MCF 10A (cell line): ENCODE results near the gene SLC25A26. TPM values are rescaled to one million over a fixed set of nuclear protein-coding genes. Genes with fewer than 3 reads are reported as not detected.

Experiments used
- BruUV-seq: library from RNA; stranded (reverse); fragments of 400-500 nt; replicated peaks from 2 replicates; lab custom pipeline; 2021; lab: Mats Ljungman, UMichigan
- CTCF ChIA-PET: fragments of 300-600 bp; sonication (Branson Sonifier 250); formaldehyde crosslinking; extraction: SDS; loops from one replicate; lab custom pipeline; 2021; ENCODE audit warnings: antibody characterized with exemption, inconsistent platforms; lab: Yijun Ruan, JAX
- POLR2A ChIA-PET: fragments of 300-600, 350-650 bp; sonication (Branson Sonifier 250); formaldehyde crosslinking; extraction: SDS; loops from one replicate; lab custom pipeline; 2020; ENCODE audit warnings: antibody characterized with exemption, inconsistent platforms; lab: Yijun Ruan, JAX
- DNase-seq: peaks from one replicate; pipeline ENCODE4 v3.0.0-alpha.2; 2018; ENCODE audit not compliant: unreplicated experiment
- H3K27ac Mint-ChIP-seq: one replicate; pipeline ENCODE4 v1.8.0; 2022; ENCODE audit warnings: mild to moderate bottlenecking, low read depth, mixed read lengths; ENCODE audit not compliant: unreplicated experiment
- H3K27me3 Mint-ChIP-seq: one replicate; pipeline ENCODE4 v1.8.0; 2022; ENCODE audit warnings: mixed read lengths; ENCODE audit not compliant: insufficient read depth, unreplicated experiment
- H3K36me3 Mint-ChIP-seq: one replicate; pipeline ENCODE4 v1.8.0; 2022; ENCODE audit warnings: mild to moderate bottlenecking, moderate library complexity, mixed read lengths; ENCODE audit not compliant: insufficient read depth, unreplicated experiment
- H3K4me1 Mint-ChIP-seq: one replicate; pipeline ENCODE4 v1.8.0; 2022; ENCODE audit warnings: mixed read lengths; ENCODE audit not compliant: insufficient read depth, unreplicated experiment
- H3K4me3 Mint-ChIP-seq: one replicate; pipeline ENCODE4 v1.8.0; 2022; ENCODE audit warnings: mild to moderate bottlenecking, moderate library complexity, mixed read lengths; ENCODE audit not compliant: unreplicated experiment
- H3K9me3 Mint-ChIP-seq: one replicate; pipeline ENCODE4 v1.8.0; 2022; ENCODE audit warnings: mixed read lengths; ENCODE audit not compliant: unreplicated experiment
- intact Hi-C: fragments of 100-400 bp; cut with micrococcal nuclease; formaldehyde crosslinking; loops from 2 replicates; pipeline ENCODE4 v1.14.1; 2022
- total RNA-seq: library from RNA; stranded (reverse); gene quantifications from 2 replicates; pipeline ENCODE4 v1.2.3, GENCODE V29; 2022
- TF ChIP-seq, protein P1 (sequence below): fragments of 200-600 bp; IDR thresholded peaks from one replicate; pipeline ENCODE4 v1.8.0; 2022; ENCODE audit warnings: antibody characterized with exemption, mild to moderate bottlenecking; ENCODE audit not compliant: unreplicated experiment

The SLC25A26 gene
- total RNA-seq, 1 experiment from 2014 or later, result 24.8 TPM

DNA sequence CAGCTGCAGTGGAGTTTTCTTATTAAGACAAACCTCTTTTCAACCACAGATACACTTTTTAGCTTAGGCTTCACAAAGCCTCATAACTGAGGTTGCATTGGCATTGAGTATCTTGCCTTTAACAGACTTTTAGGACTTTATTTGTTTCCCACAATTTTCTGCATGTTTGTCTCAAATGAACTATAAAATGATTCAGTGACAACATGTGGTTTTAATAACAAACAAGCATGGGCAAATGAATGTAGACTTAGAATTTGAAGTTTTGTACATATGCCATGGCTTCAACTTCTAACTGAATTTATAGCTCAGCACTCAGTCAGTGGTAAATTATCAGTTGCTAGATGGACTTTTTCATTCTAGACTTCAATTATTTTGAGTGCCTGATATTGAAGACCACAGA lies 101.6 kb downstream of the SLC25A26 start:
- TF ChIP-seq, protein P1, sequence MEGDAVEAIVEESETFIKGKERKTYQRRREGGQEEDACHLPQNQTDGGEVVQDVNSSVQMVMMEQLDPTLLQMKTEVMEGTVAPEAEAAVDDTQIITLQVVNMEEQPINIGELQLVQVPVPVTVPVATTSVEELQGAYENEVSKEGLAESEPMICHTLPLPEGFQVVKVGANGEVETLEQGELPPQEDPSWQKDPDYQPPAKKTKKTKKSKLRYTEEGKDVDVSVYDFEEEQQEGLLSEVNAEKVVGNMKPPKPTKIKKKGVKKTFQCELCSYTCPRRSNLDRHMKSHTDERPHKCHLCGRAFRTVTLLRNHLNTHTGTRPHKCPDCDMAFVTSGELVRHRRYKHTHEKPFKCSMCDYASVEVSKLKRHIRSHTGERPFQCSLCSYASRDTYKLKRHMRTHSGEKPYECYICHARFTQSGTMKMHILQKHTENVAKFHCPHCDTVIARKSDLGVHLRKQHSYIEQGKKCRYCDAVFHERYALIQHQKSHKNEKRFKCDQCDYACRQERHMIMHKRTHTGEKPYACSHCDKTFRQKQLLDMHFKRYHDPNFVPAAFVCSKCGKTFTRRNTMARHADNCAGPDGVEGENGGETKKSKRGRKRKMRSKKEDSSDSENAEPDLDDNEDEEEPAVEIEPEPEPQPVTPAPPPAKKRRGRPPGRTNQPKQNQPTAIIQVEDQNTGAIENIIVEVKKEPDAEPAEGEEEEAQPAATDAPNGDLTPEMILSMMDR, result no peak
- H3K36me3 Mint-ChIP-seq, result peaks cover 8% of the 10 kb centered on the region
- H3K4me1 Mint-ChIP-seq, result peaks cover 6% of the 10 kb centered on the region
- no peaks in the 10 kb centered on the region for H3K27me3 Mint-ChIP-seq
- H3K9me3 Mint-ChIP-seq, result no peaks in the 10 kb centered on the region
- intact Hi-C loops, result no loop called here
- ChIA-PET CTCF (interaction anchor here (1.3 kb wide), 1 partner anchor 9 kb away, joined by 3 read pairs; no protein-coding TSS in a partner anchor), POLR2A (no interaction called here)
- H3K27ac Mint-ChIP-seq, result no peak overlapping the region
- BruUV-seq, result no TSS peak
- no peak overlapping the region for H3K4me3 Mint-ChIP-seq
- DNase-seq, result no peak

DNA sequence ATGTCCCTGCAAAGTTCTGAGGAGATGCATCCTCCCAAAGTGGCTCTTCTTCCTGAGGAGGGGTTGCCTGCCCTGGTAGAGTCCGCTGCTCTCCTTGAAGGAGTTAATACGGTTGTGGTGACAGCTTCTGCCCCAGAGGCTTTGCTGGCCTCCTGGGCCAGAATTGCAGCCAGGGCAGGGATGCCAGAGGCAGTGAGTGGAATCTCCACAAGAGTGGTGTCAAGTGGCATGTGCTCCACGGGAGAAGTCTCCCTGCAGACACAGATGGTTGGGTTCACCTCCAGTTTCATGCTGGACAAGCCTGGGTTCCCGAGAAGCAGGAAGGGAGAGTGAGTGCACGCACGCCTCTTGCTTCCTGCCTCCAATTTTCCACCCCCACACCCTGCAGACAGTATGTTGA lies 105.5 kb downstream of the SLC25A26 start:
- intact Hi-C loops, result no loop called here
- TF ChIP-seq, protein P1, result no peak
- Mint-ChIP-seq H3K9me3 (no peaks in the 10 kb centered on the region), H3K27ac (no peak overlapping the region), H3K4me3 (no peak overlapping the region), H3K36me3 (peaks cover 7% of the 10 kb centered on the region), H3K27me3 (no peaks in the 10 kb centered on the region), H3K4me1 (peaks cover 6% of the 10 kb centered on the region)
- ChIA-PET POLR2A (no interaction called here), CTCF (no interaction called here)
- BruUV-seq, result no TSS peak
- DNase-seq, result no peak

DNA sequence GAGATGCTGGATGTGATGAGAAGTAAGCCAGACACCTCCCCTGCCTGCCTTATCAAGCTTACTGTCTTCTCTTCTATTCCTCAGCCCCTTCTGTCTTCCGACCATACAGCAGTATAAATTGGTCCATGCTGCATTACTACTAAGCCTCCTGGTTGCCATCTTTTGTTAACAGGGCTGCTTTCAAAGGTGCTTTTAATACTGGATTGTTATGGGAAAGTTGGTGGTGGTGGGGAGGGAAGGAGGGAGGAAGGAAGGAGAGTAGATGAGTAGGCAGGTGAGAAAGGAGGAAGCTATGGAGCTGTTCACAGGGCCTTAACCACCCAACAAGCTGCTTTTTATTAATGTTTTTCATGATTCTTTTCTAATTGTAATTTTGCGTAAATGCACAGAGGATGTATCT lies 114.9 kb downstream of the SLC25A26 start:
- H3K4me1 Mint-ChIP-seq, result no peaks in the 10 kb centered on the region
- H3K36me3 Mint-ChIP-seq, result no peaks in the 10 kb centered on the region
- intact Hi-C loops, result no loop called here
- ChIA-PET POLR2A (no interaction called here), CTCF (interaction anchor here (0.8 kb wide), 1 partner anchor 480 kb away, joined by 4 read pairs; no protein-coding TSS in a partner anchor)
- no peak overlapping the region for H3K27ac Mint-ChIP-seq
- H3K4me3 Mint-ChIP-seq, result no peak overlapping the region
- TF ChIP-seq, protein P1, result no peak
- no peaks in the 10 kb centered on the region for H3K27me3 Mint-ChIP-seq
- no peaks in the 10 kb centered on the region for H3K9me3 Mint-ChIP-seq
- BruUV-seq, result no TSS peak
- DNase-seq, result no peak

DNA sequence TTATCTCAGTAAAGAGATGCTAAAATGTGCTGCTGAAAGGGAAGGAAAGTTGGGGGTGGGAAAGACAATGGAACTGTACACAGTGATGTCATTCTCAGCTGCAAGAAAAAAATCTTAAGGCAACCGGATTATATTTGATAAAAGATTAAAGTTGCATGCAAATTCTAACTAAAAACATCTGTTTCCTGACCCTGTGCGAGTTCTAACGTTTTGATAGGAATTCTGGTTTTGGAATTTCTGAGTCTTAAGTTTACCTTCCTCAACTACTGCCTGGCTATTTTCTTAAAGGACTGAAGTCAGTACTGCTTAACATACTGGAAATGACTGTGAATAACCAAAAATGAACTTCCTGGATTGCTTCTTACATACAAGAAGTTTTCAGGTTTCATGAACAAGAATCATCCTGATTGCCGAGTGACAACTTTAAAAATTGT lies 115.5 kb downstream of the SLC25A26 start:
- Mint-ChIP-seq H3K4me1 (no peaks in the 10 kb centered on the region), H3K27ac (no peak overlapping the region), H3K9me3 (no peaks in the 10 kb centered on the region), H3K4me3 (no peak overlapping the region), H3K27me3 (no peaks in the 10 kb centered on the region), H3K36me3 (no peaks in the 10 kb centered on the region)
- ChIA-PET CTCF (interaction anchor here (0.8 kb wide), 1 partner anchor 479 kb away, joined by 4 read pairs; no protein-coding TSS in a partner anchor), POLR2A (no interaction called here)
- intact Hi-C loops, result no loop called here
- TF ChIP-seq, protein P1, result no peak
- DNase-seq, result no peak
- BruUV-seq, result no TSS peak
